HG03439 (cell line): ENCODE measurements around the gene C14orf180.
"Not testable (repeated sequence)": the region's sequence is repeated elsewhere in the genome, so short reads cannot be mapped to it uniquely, and the experiment has no call there.

Experiments used
- ATAC-seq: cut with Tn5 transposase; IDR thresholded peaks from one replicate; pipeline ENCODE4 v1.9.1; 2021; ENCODE audit warnings: mild to moderate bottlenecking, moderate library complexity; ENCODE audit not compliant: unreplicated experiment

Gene C14orf180

DNA sequence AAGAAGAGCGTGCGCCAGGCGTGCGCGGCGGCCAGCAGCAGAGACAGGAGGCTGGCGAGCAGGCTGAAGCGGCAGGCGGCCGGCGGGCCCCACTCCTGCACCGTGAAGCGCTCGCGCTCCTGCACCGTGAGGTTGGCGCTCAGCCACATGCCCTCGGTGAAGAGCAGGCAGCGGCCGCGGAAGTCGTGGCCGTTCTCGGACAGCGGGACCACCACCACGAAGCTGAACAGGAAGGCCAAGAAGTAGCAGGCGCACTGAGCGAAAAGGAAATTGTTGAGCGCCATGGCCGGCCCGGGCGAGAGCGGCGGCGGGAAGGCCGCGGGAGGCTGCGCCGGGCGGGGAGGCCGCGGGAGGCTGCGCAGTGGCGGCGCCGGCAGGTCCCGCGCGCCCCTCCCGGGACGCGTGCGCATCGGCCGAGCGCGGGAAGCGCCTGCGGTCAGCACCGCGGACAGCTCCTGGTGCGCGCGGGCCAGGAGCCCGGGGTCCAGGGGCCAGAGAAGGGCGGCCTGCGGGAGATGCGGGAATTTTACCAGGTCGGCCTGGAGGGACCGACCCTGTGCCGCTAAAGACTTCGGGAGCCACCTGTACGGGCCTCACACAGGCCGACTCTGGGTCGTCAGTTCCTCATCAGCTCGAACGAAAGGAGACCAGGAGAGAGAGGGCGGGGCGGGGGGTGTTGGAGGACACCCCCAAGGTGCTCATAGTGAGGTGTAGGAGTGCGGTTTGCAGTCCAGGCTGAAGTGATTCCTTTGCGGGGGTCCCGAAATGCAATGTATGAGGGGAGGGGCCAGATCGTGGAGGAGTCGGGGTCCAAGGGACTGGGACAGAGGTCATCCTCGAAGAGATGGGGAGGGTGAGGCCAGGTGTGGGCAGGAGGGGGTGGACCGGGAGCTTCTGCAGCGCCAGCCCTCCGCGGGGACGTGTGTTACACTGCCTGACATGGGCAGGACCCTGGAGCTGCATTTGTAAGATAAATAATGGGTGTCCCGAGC, 25.2 kb downstream of the C14orf180 start, which contains the start of gene TMEM179:
Gene TMEM179 (minus strand): TSS at position 315 of the 992 bp plus-strand sequence. CDS start 31 bp downstream, at position 284.
- no peak for ATAC-seq

DNA sequence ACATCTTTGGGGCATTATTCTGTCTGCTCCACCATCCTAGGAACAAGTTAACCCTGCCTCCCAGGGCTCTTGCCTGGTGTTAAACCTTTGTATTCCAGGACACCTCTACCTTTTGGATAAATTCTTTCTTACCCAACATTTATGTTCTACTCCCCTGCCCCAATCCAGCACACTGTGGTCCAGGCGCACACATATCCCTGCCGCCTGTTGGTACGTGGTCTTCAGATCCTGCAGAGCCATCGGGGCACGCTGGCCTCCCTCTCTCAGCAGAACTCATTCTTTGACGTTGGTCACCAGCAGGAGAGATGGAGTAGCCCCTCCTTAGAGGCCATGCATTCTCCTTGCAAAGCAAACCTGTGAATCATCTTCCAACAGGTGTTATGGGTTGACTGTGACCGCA, 30.1 kb downstream of the C14orf180 start:
- no peak for ATAC-seq

DNA sequence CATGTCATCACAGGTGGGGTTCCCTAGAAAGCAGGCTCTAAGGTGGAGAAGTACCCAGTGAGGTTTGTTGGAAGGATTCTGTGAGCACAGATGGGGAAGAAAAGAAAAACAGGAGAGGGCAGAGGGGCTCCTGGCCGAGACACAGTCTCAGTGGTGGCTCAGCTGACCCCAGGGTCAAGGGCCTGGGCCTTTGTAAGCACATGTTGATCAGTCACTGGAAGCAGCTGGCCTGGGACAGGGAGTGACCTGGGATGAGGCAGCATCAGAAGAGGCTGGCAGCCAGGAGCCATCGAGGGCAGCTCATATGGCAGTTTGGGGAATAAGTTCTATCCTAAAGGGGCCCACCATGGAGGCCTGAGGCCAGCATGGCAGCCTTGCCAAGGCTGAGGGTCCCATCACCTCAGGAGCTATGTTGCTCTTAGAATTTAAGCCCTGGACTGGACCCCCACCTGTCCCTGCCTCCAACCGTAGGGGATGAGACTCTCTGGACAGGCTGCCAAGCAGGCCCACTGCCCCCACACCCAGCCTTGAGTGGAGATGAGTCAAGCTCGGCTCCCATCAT, 31.3 kb downstream of the C14orf180 start:
- no peak for ATAC-seq

DNA sequence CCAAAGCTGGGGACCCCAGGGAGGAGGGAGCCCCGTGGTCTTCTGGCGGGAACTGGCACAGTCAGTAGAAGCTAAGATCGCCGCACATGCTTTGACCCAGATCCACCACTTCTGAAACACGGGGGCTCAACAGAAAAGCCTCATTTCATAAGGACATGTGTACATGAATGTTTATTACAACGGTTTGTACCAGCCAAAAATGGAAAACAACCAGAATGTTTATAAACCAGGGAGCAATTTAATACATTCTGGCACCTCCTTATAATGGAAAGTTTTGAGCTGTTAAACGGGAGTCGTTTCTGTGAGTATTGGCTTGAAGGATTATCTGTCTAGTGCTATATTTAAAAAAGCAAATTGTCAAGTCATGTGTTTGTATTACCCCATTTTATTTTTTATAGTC, 32.3 kb downstream of the C14orf180 start:
- no peak for ATAC-seq

DNA sequence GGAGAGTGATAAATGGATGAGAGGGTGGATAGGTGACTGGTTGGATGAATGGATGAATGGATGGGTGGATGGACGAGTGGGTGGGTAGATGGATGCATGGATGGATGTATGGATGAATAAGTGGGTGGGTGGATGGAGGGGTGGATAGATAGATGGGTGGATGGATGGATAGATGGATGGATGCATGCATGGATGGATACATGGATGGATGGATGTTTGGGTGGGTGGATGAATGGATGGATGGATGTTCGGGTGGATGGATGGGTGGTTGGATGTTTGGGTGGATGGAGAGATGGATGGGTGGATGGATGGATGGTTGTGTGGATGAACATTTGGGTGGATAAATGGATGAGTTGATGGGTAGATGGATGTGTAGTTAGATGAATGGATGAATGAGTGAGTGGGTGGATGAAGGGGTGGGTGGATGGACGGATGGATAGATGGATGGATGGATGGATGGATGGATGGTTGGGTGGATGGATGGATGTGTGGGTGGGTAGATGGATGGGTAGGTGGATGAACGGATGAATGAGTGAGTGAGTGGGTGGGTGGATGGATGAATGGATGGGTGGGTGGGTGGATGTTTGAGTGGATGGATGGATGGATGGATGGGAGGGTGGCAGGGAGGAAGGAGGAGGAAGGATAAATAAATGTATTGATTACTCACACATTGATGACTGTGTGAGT, 34.7 kb downstream of the C14orf180 start:
- no peak for ATAC-seq

DNA sequence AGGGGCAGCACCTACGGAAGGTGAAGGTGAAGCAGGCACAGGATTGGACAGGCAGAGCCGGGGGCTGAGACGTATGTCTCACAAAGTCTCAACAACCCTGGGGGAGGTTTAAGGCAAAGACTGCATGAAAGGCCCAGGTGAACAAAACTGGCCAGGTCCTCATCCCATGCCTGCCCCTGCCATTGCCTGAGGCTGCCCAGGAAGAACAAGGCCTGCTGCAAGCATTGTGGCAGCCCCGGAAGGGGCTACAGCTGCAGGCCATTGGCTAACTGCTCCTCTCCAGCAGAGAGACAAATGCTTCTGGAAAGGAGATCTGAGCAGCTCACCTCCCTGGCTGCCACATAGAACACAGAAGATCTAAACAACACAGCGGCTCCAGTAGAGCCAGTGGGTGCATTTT, 45.4 kb downstream of the C14orf180 start:
- no peak for ATAC-seq

DNA sequence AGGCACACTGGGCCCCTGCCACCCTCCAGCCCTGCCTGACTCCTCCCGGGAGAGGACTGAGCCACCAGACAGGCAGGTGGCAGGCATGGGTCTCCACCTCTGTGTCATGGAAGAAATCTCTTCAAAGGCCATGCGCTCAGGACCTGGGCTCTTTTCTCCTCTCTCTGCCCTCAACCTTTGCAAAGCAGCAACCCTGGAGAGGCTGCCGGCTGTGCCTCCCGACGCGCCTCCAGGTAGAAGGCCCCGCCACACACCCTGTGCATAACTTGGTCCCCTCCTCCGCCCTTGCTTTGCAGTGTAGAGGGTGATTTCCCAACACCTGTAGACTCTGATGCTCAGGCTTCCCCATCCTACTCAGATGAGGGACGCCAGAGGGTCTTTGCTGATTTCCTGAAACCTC, 53.2 kb downstream of the C14orf180 start:
- no peak for ATAC-seq

DNA sequence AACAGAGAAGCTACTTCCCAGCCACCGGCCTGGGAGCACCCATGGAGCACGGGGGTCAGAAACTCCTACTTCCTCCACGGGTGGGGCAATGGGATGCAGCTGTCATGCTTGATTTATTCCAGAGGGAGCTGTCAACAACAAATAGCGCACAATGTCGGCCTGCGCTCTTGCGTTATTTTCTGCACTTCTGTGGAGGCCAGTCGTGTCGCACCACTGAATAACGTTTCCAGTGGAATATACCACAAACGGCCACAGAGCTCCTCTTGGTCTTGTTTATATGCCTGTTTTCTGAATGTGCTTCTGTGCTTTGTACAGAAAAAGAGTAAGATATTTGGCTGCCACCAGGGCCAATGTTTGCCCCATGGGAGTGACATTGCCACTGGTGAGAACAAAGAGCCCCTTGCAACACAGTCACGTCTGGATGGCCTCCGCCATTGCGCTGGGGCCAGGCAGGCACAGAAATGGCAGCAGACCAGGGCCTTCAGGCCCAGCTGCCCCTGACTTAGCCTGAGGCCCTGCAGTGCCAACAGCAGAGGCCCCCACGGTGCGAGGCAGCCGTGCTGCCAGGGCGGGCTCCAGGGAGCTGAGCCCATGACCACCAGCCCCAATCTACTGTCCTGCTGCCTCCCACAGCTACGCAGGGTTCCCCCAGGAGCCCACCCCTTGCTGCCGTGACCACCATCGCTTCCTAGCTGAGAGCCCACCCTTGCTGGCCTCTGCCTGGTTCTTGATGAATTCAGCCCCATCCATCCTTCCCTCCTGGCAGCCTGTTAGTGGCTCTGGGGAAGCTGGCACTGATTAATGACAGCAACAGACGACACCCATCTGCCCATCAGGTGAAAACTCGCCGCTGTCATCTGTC, 53.9 kb downstream of the C14orf180 start:
- no peak for ATAC-seq

DNA sequence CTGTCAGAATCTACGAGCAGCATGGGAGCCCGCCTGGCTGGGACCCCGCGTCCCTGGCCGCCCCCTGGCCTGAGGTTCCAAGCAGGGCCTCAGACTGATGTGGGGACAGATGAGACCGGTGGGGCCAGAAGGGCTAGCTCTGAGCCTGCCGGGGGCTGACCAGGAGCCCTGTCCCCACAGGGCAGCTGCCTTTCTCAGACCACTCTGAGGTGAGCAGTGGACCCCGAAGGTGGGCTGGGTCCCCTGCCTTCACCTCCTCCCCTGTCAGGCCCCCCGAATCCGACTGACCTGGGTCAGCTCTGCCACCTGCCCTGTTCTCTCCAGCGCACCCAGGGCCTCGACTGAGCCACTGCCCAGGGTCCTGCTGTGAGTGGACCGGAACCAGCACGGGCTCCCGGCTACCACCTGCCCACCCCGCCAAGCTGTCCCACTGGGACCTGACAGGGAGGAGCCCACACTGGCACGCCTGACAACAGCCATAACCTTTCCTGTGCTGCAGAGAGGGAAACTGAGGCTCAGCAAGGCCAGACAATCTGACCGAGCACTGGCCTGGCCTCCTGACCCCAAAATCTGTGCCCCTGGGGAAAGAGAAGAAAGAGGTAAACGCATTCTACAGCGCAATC, 54.7 kb downstream of the C14orf180 start:
- ATAC-seq: no peak

DNA sequence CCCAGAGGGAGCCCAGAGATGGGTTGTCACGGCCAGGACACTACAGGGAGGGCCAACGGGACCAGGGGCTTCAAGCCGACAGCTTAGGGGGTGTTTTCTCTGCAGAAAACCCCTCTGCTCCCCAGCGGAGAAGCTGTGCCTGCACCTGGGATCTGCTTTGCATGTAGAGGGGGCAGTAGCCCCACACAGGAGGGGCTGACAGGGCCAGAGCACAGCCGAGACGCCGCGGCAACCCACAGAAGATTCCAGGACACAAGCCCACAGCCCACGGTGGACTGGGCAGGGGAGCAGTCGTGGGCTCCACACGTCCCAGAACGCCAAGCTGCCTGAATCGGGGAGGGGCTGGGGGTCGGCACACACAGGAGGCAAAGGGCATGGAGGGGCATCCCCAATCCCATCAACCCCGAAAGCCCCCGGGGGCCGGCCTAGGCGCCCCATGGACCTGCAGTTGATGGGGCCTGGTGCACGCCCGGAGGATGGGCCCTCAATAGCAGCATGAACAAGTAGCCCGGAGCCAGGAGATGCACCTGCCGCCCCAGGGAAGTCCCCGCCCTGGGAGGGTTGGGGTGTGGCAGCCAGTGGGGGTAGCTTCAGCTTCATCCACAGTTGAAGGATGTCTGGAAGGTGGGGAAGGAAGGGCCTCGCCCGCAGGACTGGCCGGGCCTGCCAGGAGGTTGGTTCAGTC, 55.5 kb downstream of the C14orf180 start:
- no peak for ATAC-seq

DNA sequence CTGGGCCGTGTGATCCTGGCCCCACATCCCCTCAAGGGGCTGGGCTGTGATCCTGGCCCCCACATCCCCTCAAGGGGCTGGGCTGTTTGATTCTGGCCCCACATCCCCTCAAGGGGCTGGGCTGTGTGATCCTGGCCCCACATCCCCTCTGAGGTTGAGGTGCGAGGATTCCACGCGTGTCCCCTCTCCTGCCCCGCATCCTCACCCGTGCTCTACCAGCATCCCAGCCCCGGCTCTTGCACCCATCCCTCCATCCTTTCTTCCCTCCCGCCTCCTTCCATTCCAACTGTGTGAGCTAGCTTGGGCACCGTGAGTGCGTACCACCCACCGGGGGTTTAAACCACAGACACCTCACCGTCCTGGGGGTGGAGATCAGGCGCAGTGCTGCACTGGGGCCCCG, 56.2 kb downstream of the C14orf180 start:
- ATAC-seq: no peak

DNA sequence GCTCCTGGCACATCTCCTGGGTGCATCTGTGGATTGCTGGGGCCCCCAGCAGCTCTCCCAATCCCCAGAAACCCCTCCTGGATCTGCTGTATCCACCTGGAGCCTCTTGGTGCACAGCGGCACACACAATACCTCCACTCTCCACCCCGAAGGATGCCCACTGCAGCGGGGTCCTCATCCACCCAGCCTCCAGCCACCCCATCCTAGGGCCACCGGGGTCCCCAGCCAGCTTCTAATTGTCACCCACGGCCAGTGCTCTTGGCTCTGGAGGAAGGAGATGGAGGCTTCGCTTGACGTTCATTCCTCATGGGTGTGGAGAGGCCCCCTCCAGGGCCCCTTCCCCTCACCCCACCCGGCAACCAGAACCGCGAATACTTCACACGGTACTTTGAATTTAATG, 56.6 kb downstream of the C14orf180 start:
- no peak for ATAC-seq

DNA sequence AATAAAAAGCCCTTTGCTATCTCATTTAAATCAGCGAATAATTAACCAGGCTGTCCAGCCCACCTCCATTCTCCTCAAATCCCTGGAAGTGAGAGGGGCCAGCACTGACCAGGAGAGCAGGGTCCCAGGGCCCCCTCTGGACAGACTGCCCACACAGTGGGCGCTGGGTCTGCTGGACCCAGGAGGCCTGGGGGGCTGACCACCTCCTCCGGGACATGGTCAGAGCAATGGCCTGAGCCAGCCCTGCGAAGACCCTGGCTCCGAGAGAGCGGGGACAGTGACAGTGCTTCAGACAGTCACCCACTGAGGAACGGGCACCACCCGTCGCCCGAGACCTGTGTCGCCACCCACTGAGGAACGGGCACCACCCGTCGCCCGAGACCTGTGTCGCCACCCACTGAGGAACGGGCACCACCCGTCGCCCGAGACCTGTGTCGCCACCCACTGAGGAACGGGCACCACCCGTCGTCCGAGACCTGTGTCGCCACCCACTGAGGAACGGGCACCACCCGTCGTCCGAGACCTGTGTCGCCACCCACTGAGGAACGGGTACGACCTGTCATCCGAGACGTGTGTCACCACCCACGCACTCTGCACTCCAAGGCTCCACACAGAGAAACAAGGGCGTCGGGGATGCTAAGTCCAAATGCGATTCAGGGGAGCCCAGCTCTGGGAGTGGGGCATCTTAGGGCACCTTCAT, 57.4 kb downstream of the C14orf180 start:
- ATAC-seq: not testable (repeated sequence)

DNA sequence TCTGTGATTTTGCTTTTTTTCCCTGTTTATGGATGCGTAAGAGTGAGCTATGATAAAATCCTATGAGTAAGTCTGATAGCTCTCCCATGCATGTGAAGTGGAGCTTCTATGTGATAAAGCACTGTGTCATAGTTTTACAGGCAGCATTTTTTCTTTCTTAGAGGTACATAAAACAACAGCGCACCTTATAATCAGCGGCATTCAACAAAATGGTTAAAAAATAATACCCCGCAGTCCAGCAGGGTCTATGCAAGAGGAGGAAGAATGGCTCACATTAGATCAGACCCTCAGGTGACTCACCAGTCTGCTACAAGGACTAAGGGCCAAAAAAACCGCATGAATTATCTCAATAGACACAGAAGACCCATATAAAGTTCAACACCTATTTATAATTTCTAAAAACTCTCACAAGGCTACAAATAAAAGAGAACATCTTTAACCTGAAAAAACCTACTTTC, 58.0 kb downstream of the C14orf180 start:
- ATAC-seq: no peak

DNA sequence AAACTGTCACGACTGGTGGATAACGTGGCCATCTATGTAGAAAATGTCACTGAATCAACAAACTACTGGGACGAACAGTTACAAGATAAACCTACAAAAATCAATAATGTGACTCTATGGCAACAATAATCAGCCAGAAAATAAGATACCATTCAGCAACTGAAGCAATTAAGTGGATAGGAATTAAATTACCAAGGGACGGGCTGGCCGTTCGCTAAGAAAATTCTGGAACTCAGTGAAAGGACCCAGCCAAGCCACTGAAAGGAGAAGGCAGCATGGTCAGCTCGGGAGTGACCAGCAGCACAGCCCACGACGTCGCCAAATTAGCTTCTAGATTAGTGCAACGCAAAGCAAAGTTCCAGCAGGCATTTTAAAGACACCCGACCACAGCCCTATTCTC, 58.6 kb downstream of the C14orf180 start:
- ATAC-seq: no peak

DNA sequence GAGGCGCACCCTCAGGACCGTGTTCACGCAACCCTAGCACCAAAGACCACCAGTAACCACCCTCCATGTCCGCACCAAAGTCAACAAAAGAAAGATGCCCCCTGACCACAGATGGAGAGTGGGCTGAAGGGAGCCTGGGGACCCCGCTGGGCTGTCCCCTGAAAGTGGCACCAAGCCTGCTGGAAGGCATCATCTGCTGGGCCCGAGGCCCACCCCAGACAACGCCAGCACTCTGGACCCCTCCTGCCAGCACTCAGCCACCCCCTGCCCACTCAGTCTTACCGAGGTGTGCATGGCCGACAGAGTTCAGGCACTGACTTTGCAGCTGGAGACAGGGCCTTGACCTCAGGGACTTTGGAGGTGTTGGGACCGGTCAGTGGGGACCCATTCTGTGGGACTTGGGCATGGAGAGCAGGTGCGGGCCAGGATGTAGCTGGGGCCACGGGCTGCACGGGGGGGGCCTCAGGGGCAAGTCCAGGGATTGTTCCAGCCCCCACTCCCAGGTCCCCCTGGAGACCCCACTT, 59.4 kb downstream of the C14orf180 start:
- ATAC-seq: no peak

DNA sequence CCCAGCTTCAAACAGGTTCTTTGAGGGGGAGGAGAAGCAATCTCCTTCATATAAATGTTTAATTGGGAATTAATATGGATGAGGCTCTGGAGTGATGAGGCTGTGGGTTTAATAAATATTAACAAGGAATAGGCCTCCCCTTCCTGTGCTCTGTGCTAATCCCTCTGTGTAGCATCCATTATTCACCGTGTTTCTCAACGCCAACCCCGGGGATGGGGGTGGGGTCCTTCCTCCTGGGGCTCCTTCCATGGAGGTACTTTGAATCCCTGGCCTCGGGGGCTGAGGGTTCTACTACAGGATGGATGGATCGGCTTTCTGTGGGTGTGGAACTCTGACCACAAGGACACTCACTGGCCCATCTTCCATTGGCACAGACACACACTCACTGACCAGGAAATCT, 59.9 kb downstream of the C14orf180 start:
- ATAC-seq: no peak
